Measurements from ENCODE around the gene KLHL17. TPM values are rescaled to one million over a fixed set of nuclear protein-coding genes. Genes with fewer than 3 reads are reported as not detected.
A peak's percentile ranks its signal among the peaks of the same experiment; 100 is the strongest.

The KLHL17 gene
- total RNA-seq (2022) (27.1 and 27.8 TPM in 2 replicates), Bru-seq, nascent RNA (percentile 39 among the genes with signal in this experiment), BruChase-seq, experiment 1, labeled RNA remaining after a 6-hour chase (percentile 58 among the genes with signal in this experiment), BruChase-seq, experiment 2, labeled RNA remaining after a 2-hour chase (percentile 68 among the genes with signal in this experiment)
- long read RNA-seq, partial matches to known transcripts: 3 of 17 reads
- long read RNA-seq, other reads (novel, unspliced or antisense): 14 of 17 reads

GRCh38 chr1:960363-961131 is at the start of gene KLHL17:
Gene KLHL17, plus strand, starts transcription at chr1:960584. Its CDS starts 110 bp downstream, at chr1:960694.
- DNase-seq: peak; percentile 79
- Mint-ChIP-seq H3K4me3 (ENCODE audit: low read depth, unreplicated experiment) (peak within 1 kb of the TSS; percentile 85), H3K36me3 (ENCODE audit: insufficient read depth, unreplicated experiment) (peaks cover 34% of the 10 kb centered on the region), H3K27me3 (ENCODE audit: unreplicated experiment) (no peaks in the 10 kb centered on the region), H3K9me3 (ENCODE audit: low read depth, unreplicated experiment) (no peaks in the 10 kb centered on the region), H3K27ac (ENCODE audit: unreplicated experiment) (no peak within 1 kb of the TSS), H3K4me1 (ENCODE audit: low read depth, unreplicated experiment) (peaks cover 15% of the 10 kb centered on the region)
- no peak for TF ChIP-seq CTCF (IDR thresholded peaks at IDR 0.05; ENCODE audit: unreplicated experiment)
- BruUV-seq (replicated peaks): no TSS peak
- CTCF ChIA-PET: no interaction called here
- intact Hi-C loops (cut with micrococcal nuclease; ENCODE audit: unreplicated experiment): no loop called here

GRCh38 chr1:910881-911721 is 49.3 kb upstream of the KLHL17 start:
- no peak for DNase-seq
- Mint-ChIP-seq H3K27me3 (ENCODE audit: unreplicated experiment) (peaks cover 70% of the 10 kb centered on the region), H3K36me3 (ENCODE audit: insufficient read depth, unreplicated experiment) (peaks cover 5% of the 10 kb centered on the region), H3K4me1 (ENCODE audit: low read depth, unreplicated experiment) (peaks cover 20% of the 10 kb centered on the region), H3K4me3 (ENCODE audit: low read depth, unreplicated experiment) (no peak overlapping the region), H3K27ac (ENCODE audit: unreplicated experiment) (no peak overlapping the region), H3K9me3 (ENCODE audit: low read depth, unreplicated experiment) (no peaks in the 10 kb centered on the region)
- no peak for TF ChIP-seq CTCF (IDR thresholded peaks at IDR 0.05; ENCODE audit: unreplicated experiment)
- no TSS peak for BruUV-seq (replicated peaks)
- CTCF ChIA-PET: no interaction called here
- intact Hi-C loops (cut with micrococcal nuclease; ENCODE audit: unreplicated experiment): no loop called here

- DNase-seq: no peak
- no peak for TF ChIP-seq CTCF (IDR thresholded peaks at IDR 0.05; ENCODE audit: unreplicated experiment)
- CTCF ChIA-PET: interaction anchor here (0.8 kb wide), 1 partner anchor 21 kb away, joined by 3 read pairs; no protein-coding TSS in a partner anchor
- no TSS peak for BruUV-seq (replicated peaks)
- intact Hi-C loops (cut with micrococcal nuclease; ENCODE audit: unreplicated experiment): no loop called here
- Mint-ChIP-seq H3K4me3 (ENCODE audit: low read depth, unreplicated experiment) (no peak overlapping the region), H3K4me1 (ENCODE audit: low read depth, unreplicated experiment) (peaks cover 20% of the 10 kb centered on the region), H3K9me3 (ENCODE audit: low read depth, unreplicated experiment) (no peaks in the 10 kb centered on the region), H3K27me3 (ENCODE audit: unreplicated experiment) (peaks cover 76% of the 10 kb centered on the region), H3K27ac (ENCODE audit: unreplicated experiment) (no peak overlapping the region), H3K36me3 (ENCODE audit: insufficient read depth, unreplicated experiment) (peaks cover 5% of the 10 kb centered on the region)
Observed at GRCh38 chr1:911875-912739, 48.3 kb upstream of the KLHL17 start.
